NCI-H1092 (cell line): ENCODE measurements around the gene ZBTB49.
A peak's percentile ranks its signal among the peaks of the same experiment; 100 is the strongest.
"Not testable (repeated sequence)": the region's sequence is repeated elsewhere in the genome, so short reads cannot be mapped to it uniquely, and the experiment has no call there.

Experiments
- DNase-seq: peaks from one replicate; lab custom pipeline; 2025; lab: John Stamatoyannopoulos, UW

ZBTB49 gene

GRCh38 chr4:4289941-4290850 lies at the start of gene ZBTB49, which contains the start of gene LYAR:
TSS of gene ZBTB49 (plus strand) at chr4:4290251. CDS start at chr4:4299946, 9,695 bp downstream.
TSS of gene LYAR (minus strand) at chr4:4290154. CDS start at chr4:4283742, 6,412 bp downstream.
- peak; percentile 87 for DNase-seq

- DNase-seq: no peak
These were observed 44.9 kb upstream of the ZBTB49 start for GRCh38 chr4:4245172-4245571.

- no peak for DNase-seq
These were observed 42.4 kb upstream of the ZBTB49 start for GRCh38 chr4:4247696-4248028.

GRCh38 chr4:4248029-4248884 lies 41.8 kb upstream of the ZBTB49 start, which contains the start of gene TMEM128:
TSS of gene TMEM128 (minus strand) at chr4:4248223. CDS start at chr4:4248202, 21 bp downstream.
- DNase-seq: peak; percentile 88

GRCh38 chr4:4248885-4249203 lies 41.2 kb upstream of the ZBTB49 start:
- no peak for DNase-seq

GRCh38 chr4:4249342-4249741 lies 40.7 kb upstream of the ZBTB49 start:
- DNase-seq: not testable (repeated sequence)

- no peak for DNase-seq
These were observed 40.2 kb upstream of the ZBTB49 start for GRCh38 chr4:4249866-4250265.

- peak; percentile 15 for DNase-seq
These were observed 35.9 kb upstream of the ZBTB49 start for GRCh38 chr4:4254199-4254598.

- peak; percentile 20 for DNase-seq
These were observed 35.4 kb upstream of the ZBTB49 start for GRCh38 chr4:4254666-4255065.

GRCh38 chr4:4256799-4257198 lies 33.3 kb upstream of the ZBTB49 start:
- DNase-seq: no peak

- not testable (repeated sequence) for DNase-seq
These were observed 32.3 kb upstream of the ZBTB49 start for GRCh38 chr4:4257705-4258104.

GRCh38 chr4:4259484-4260100 lies 30.5 kb upstream of the ZBTB49 start:
- no peak for DNase-seq

- DNase-seq: peak; percentile 16
These were observed 29.8 kb upstream of the ZBTB49 start for GRCh38 chr4:4260185-4260751.

- DNase-seq: no peak
These were observed 22.1 kb upstream of the ZBTB49 start for GRCh38 chr4:4267981-4268380.

- no peak for DNase-seq
These were observed 21.3 kb upstream of the ZBTB49 start for GRCh38 chr4:4268776-4269175.

- DNase-seq: no peak
These were observed 20.7 kb upstream of the ZBTB49 start for GRCh38 chr4:4269331-4269731.

- no peak for DNase-seq
These were observed 20.2 kb upstream of the ZBTB49 start for GRCh38 chr4:4269856-4270255.

GRCh38 chr4:4270529-4270928 lies 19.5 kb upstream of the ZBTB49 start:
- DNase-seq: no peak

GRCh38 chr4:4271912-4272311 lies 18.1 kb upstream of the ZBTB49 start:
- no peak for DNase-seq

- no peak for DNase-seq
These were observed 15.8 kb upstream of the ZBTB49 start for GRCh38 chr4:4274226-4274625.

GRCh38 chr4:4277531-4277930 lies 12.5 kb upstream of the ZBTB49 start:
- no peak for DNase-seq

- no peak for DNase-seq
These were observed 8.3 kb upstream of the ZBTB49 start for GRCh38 chr4:4281787-4282186.
